GM23338 (cell line): ENCODE data around the gene GFRA4.

Source experiments
- CREB1 ChIP-seq: fragments of 250-450 bp; sonication (Bioruptor Pico); IDR thresholded peaks from 2 replicates; pipeline ENCODE4 v1.5.0; 2020; ENCODE audit warnings: low read depth, mild to moderate bottlenecking, moderate library complexity
- CTCF ChIP-seq, 2 experiments: fragments of 200-600 bp in 1 of 2; sonication (generic) in 1 of 2; conservative IDR thresholded peaks; 2 replicates each; pipeline versions ENCODE4 v1.5.1 to v1.6.1; 2016 to 2017; ENCODE audit warnings: antibody characterized with exemption in 2 of 2, low read depth in 2 of 2, mild to moderate bottlenecking in 2 of 2, moderate library complexity in 1 of 2
- EZH2 ChIP-seq: fragments of 200-600 bp; sonication (generic); IDR thresholded peaks from one replicate; pipeline ENCODE4 v1.8.0; 2017; ENCODE audit warnings: antibody characterized with exemption, mild to moderate bottlenecking, low read depth; ENCODE audit not compliant: unreplicated experiment
- EZH2phosphoT487 ChIP-seq: fragments of 200-600 bp; sonication (generic); IDR thresholded peaks from one replicate; pipeline ENCODE4 v1.8.1; 2018; ENCODE audit warnings: antibody characterized with exemption; ENCODE audit not compliant: unreplicated experiment
- JUNB ChIP-seq: IDR thresholded peaks from one replicate; pipeline ENCODE4 v1.6.1; 2016; ENCODE audit warnings: antibody characterized with exemption; ENCODE audit not compliant: unreplicated experiment
- NANOG ChIP-seq: IDR thresholded peaks from 2 replicates; pipeline ENCODE4 v1.6.1; 2016; ENCODE audit warnings: antibody characterized with exemption, borderline replicate concordance
- POLR2AphosphoS5 ChIP-seq: IDR thresholded peaks from 2 replicates; pipeline ENCODE4 v1.6.1; 2016; ENCODE audit warnings: antibody characterized with exemption, low read depth
- REST ChIP-seq: IDR thresholded peaks from one replicate; pipeline ENCODE4 v1.6.1; 2018; ENCODE audit warnings: antibody characterized with exemption; ENCODE audit not compliant: unreplicated experiment
- STAT1 ChIP-seq: IDR thresholded peaks from one replicate; pipeline ENCODE4 v1.6.1; 2016; ENCODE audit warnings: antibody characterized with exemption; ENCODE audit not compliant: unreplicated experiment
- ZNF114 ChIP-seq: fragments of 250-450 bp; sonication (Bioruptor Pico); IDR thresholded peaks from 2 replicates; pipeline ENCODE4 v1.5.0; 2020; ENCODE audit warnings: mild to moderate bottlenecking, moderate library complexity
- ZNF331 ChIP-seq: fragments of 250-450 bp; sonication (Bioruptor Pico); IDR thresholded peaks from 2 replicates; pipeline ENCODE4 v1.5.0; 2020; ENCODE audit warnings: low read depth, mild to moderate bottlenecking, moderate library complexity
- TF ChIP-seq, protein P1 (sequence below): IDR thresholded peaks from 2 replicates; pipeline ENCODE4 v1.6.1; 2016; ENCODE audit warnings: antibody characterized with exemption

- no peak for TF ChIP-seq CREB1
- no peak for TF ChIP-seq EZH2phosphoT487
- TF ChIP-seq POLR2AphosphoS5 = no peak
- TF ChIP-seq CTCF (conservative IDR thresholded peaks at IDR 0.05; ENCODE audit: low read depth in 2 of 2) = no peak
- TF ChIP-seq EZH2 = no peak
- no peak for TF ChIP-seq REST
- TF ChIP-seq, protein P1, sequence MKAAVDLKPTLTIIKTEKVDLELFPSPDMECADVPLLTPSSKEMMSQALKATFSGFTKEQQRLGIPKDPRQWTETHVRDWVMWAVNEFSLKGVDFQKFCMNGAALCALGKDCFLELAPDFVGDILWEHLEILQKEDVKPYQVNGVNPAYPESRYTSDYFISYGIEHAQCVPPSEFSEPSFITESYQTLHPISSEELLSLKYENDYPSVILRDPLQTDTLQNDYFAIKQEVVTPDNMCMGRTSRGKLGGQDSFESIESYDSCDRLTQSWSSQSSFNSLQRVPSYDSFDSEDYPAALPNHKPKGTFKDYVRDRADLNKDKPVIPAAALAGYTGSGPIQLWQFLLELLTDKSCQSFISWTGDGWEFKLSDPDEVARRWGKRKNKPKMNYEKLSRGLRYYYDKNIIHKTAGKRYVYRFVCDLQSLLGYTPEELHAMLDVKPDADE = no peak
- no peak for TF ChIP-seq JUNB
- no peak for TF ChIP-seq ZNF114 (CRISPR knock-in tag)
- no peak for TF ChIP-seq STAT1
- no peak for TF ChIP-seq ZNF331
- no peak for TF ChIP-seq NANOG
Observed at GRCh38 chr20:3671986-3672546, 8.9 kb upstream of the GFRA4 start.
